Measurements from ENCODE around the gene CNTNAP2. TPM values are rescaled to one million over a fixed set of nuclear protein-coding genes. Genes with fewer than 3 reads are reported as not detected.

CNTNAP2 gene
- total and polyA plus RNA-seq, 4 donors, result 0.14 to 2.3 (median 1.1) TPM

- TF ChIP-seq, protein P1, sequence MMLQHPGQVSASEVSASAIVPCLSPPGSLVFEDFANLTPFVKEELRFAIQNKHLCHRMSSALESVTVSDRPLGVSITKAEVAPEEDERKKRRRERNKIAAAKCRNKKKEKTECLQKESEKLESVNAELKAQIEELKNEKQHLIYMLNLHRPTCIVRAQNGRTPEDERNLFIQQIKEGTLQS (IDR thresholded peaks at IDR 0.05), result no peak
- no peak for TF ChIP-seq TAF1 (conservative IDR thresholded peaks at IDR 0.05)
- TF ChIP-seq YY1 (IDR thresholded peaks at IDR 0.05), result no peak
- no peak for TF ChIP-seq HNF4A (conservative IDR thresholded peaks at IDR 0.05)
- TF ChIP-seq RXRA (IDR thresholded peaks at IDR 0.05), result no peak
- TF ChIP-seq NR2F2 (IDR thresholded peaks at IDR 0.05), result no peak
- no peak for TF ChIP-seq JUND (IDR thresholded peaks at IDR 0.05)
- no peak for TF ChIP-seq HNF4G (IDR thresholded peaks at IDR 0.05)
- TF ChIP-seq SP1 (IDR thresholded peaks at IDR 0.05), result no peak
Measured at GRCh38 chr7:148434887-148435286, 2318.3 kb downstream of the CNTNAP2 start (continued).

DNA sequence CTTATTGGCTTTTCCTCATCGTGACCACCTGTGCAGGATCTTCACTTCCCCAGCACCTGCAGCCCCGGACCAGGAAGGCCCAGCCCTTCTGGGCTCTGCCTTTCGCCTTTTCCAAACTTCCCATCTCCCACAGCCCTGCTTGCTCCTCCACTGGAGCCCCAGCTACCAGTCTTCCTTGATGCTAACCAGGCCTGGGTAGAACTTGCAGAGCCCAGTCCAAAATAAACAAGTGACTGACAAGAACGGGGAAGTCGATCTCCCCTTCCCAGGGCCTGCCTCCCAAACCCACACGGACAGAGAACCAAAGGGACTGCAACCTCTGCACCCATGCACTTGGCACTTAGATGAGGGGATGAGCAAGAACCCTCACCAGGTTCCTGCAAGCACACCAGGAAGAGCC, 2319.1 kb downstream of the CNTNAP2 start:
- no peak overlapping the region for H3K27ac ChIP-seq (ENCODE audit: low read depth in 1 of 2, low read length in 2 of 2)

DNA sequence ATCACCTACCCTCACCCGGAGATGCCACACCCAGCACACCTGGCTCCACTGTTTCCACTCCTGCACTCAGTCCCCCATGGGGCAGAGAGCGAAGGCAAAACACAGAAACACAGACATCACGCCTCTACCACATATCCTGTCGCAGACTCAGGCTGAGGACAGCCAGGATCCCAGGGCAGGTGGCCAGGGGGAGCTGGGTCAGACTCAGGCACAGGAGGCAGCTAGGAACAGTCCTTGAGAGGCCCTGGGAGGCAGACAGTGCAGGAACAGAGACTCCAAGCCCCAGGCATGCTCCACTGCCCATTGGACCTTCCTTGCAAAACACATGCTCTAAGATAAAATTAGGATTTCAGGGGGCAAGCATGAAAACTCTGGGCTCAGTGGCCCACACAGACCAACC, 2319.5 kb downstream of the CNTNAP2 start:
- no peaks in the 10 kb centered on the region for H3K27me3 ChIP-seq (ENCODE audit: control insufficient read depth in 4 of 4, insufficient read depth in 4 of 4, low read length in 3 of 4)
- peaks cover 0 to 4% (median 0%) of the 10 kb centered on the region in 4 donors for H3K4me1 ChIP-seq (ENCODE audit: control insufficient read depth in 4 of 4, insufficient read depth in 4 of 4, low read length in 3 of 4)
- H3K36me3 ChIP-seq (ENCODE audit: control insufficient read depth in 4 of 4, insufficient read depth in 3 of 4, low read depth in 1 of 4, low read length in 3 of 4), result no peaks in the 10 kb centered on the region
- 89% methylated on average over 4 of the region's 4 CpGs for WGBS
- no peak for DNase-seq (ENCODE audit: low spot score)
- no peak overlapping the region for H3K4me3 ChIP-seq (ENCODE audit: low read depth in 1 of 3, low read length in 3 of 3)
- TF ChIP-seq GABPA (IDR thresholded peaks at IDR 0.05 in 1 of 2, conservative IDR thresholded peaks at IDR 0.05 in 1 of 2) (no peak), ZBTB33 (IDR thresholded peaks at IDR 0.05) (no peak), SP1 (IDR thresholded peaks at IDR 0.05) (no peak), JUND (IDR thresholded peaks at IDR 0.05) (no peak), YY1 (IDR thresholded peaks at IDR 0.05) (no peak), TAF1 (conservative IDR thresholded peaks at IDR 0.05) (no peak), NR2F2 (IDR thresholded peaks at IDR 0.05) (no peak), FOXA2 (IDR thresholded peaks at IDR 0.05) (no peak), HNF4G (IDR thresholded peaks at IDR 0.05) (no peak), RAD21 (IDR thresholded peaks at IDR 0.05) (no peak)
- no peak overlapping the region for H3K9ac ChIP-seq (ENCODE audit: low read depth in 1 of 2, low read length in 2 of 2)
- no peaks in the 10 kb centered on the region for H3K9me3 ChIP-seq (ENCODE audit: control insufficient read depth in 4 of 4, low read length in 3 of 4)
- H3K27ac ChIP-seq (ENCODE audit: low read depth in 1 of 2, low read length in 2 of 2), result no peak overlapping the region

More for the DNA sequence above, 2319.1 kb downstream of the CNTNAP2 start:
- Histone ChIP-seq H3K9me3 (ENCODE audit: control insufficient read depth in 4 of 4, low read length in 3 of 4) (no peaks in the 10 kb centered on the region), H3K36me3 (ENCODE audit: control insufficient read depth in 4 of 4, insufficient read depth in 3 of 4, low read depth in 1 of 4, low read length in 3 of 4) (no peaks in the 10 kb centered on the region), H3K27me3 (ENCODE audit: control insufficient read depth in 4 of 4, insufficient read depth in 4 of 4, low read length in 3 of 4) (no peaks in the 10 kb centered on the region), H3K4me1 (ENCODE audit: control insufficient read depth in 4 of 4, insufficient read depth in 4 of 4, low read length in 3 of 4) (peaks cover 0 to 4% (median 0%) of the 10 kb centered on the region in 4 donors), H3K9ac (ENCODE audit: low read depth in 1 of 2, low read length in 2 of 2) (no peak overlapping the region), H3K4me3 (ENCODE audit: low read depth in 1 of 3, low read length in 3 of 3) (no peak overlapping the region)
- 46% methylated on average over 6 of the region's 6 CpGs for WGBS
- TF ChIP-seq TAF1 (conservative IDR thresholded peaks at IDR 0.05), result no peak
- TF ChIP-seq, protein P2, sequence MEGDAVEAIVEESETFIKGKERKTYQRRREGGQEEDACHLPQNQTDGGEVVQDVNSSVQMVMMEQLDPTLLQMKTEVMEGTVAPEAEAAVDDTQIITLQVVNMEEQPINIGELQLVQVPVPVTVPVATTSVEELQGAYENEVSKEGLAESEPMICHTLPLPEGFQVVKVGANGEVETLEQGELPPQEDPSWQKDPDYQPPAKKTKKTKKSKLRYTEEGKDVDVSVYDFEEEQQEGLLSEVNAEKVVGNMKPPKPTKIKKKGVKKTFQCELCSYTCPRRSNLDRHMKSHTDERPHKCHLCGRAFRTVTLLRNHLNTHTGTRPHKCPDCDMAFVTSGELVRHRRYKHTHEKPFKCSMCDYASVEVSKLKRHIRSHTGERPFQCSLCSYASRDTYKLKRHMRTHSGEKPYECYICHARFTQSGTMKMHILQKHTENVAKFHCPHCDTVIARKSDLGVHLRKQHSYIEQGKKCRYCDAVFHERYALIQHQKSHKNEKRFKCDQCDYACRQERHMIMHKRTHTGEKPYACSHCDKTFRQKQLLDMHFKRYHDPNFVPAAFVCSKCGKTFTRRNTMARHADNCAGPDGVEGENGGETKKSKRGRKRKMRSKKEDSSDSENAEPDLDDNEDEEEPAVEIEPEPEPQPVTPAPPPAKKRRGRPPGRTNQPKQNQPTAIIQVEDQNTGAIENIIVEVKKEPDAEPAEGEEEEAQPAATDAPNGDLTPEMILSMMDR (IDR thresholded peaks at IDR 0.05; ENCODE audit: low read depth, low read length, missing input control), result no peak
- TF ChIP-seq FOXA1 (IDR thresholded peaks at IDR 0.05), result no peak
- TF ChIP-seq, protein P1 (IDR thresholded peaks at IDR 0.05), result no peak
- TF ChIP-seq HNF4A (conservative IDR thresholded peaks at IDR 0.05), result no peak
- no peak for TF ChIP-seq SP1 (IDR thresholded peaks at IDR 0.05)
- DNase-seq (ENCODE audit: low spot score), result no peak
